ENCODE results near the gene MARS1.

The MARS1 gene

DNA sequence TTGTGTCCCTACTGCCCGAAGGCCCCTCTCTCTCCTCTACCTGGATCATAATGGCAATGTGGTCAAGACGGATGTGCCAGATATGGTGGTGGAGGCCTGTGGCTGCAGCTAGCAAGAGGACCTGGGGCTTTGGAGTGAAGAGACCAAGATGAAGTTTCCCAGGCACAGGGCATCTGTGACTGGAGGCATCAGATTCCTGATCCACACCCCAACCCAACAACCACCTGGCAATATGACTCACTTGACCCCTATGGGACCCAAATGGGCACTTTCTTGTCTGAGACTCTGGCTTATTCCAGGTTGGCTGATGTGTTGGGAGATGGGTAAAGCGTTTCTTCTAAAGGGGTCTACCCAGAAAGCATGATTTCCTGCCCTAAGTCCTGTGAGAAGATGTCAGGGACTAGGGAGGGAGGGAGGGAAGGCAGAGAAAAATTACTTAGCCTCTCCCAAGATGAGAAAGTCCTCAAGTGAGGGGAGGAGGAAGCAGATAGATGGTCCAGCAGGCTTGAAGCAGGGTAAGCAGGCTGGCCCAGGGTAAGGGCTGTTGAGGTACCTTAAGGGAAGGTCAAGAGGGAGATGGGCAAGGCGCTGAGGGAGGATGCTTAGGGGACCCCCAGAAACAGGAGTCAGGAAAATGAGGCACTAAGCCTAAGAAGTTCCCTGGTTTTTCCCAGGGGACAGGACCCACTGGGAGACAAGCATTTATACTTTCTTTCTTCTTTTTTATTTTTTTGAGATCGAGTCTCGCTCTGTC lies 31.0 kb upstream of the MARS1 start:
- DNase-seq (ENCODE audit: low read depth, low spot score): no peak

DNA sequence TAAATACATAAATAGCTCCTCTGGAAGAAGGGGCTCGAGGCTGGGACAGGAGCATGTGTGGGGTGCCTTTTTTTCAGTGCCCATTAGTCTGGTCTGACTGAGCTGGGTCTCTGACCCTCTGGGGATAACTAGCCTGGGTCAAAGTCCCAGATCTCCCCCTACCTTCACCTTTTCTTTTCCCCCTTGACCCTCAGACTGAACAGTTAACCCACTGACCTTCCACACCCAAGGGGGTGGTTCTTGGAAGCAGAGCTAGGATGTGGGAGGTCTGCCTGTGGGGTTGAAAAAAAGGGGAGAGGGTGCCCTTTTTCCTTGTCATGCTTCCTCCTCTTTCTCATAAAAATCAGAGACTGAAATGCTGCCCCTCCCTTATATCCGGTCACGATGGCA lies 29.2 kb upstream of the MARS1 start:
- DNase-seq (ENCODE audit: low read depth, low spot score): no peak

DNA sequence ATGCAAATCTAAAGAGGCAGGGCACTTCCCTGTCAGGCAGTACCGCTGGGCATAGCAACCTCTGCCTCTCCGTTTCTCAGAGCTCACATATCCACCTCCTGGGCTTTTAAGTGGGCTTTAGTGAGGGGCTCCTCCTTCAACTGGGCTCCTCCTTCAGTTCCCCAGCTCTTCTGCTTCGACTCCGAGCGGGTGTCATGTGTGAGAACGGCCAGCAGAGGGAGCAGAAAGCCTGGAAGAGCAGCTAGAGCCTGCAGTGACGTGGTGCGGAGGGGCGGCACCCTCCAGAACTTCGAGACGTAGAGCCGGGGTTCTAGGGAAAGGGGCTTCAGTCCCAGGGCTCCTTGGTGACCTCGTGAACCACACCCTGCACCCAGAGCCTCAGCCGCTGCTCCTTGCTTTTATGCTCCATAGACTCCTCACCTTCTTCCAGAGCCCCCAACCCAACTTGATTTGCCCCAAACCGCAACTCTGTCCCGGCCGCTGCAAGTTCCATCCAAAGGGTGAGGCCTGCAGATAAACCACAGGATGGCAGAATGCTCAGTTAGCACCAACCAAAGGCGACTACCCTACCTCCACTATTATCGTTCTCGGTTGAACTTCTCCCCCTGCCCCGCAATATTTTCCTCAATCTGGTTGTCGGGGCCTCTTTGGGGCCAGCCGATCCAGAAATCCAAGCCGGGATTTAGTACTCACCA lies 28.7 kb upstream of the MARS1 start:
- DNase-seq (ENCODE audit: low read depth, low spot score): peak; percentile 98

DNA sequence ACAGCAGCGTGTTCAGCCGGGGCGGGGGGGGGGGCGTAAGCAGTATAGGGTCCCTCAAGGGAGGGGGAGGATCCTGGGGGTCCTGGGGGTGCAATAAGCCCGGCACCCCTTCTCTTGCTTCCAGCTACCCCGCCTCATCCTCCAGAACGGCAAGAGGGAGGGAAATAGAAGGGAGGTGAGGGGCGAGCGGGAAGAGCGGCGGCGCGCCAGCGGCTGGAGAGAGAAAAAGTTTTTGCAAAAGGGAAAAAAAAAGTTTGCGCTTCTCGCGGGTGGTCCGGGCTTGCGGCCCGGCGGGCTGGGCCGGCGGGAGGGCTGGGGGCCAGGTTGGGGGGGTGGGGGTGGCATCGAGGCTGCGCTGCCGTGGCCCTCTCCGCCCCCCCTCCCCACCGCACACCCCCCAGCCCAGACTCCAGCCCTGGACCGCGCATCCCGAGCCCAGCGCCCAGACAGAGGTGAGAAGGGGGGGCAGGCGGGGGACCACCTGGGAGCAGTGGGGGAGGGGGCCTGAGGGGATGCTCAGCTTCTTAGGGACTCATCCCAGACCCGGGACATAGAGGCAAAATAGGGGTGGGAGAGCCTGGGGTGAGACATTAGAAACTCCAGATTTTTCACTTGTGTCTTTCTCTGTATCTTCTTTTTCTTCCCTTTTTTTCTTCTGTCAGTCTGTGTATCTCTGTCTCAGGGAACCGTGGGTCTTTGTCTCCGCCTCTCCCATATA lies 28.0 kb upstream of the MARS1 start, which contains the start of gene GLI1:
GLI1 (plus strand) TSS at position 36 of the 718 bp plus-strand sequence. CDS start 3,907 bp downstream, outside the sequence.
- no peak for DNase-seq (ENCODE audit: low read depth, low spot score)

DNA sequence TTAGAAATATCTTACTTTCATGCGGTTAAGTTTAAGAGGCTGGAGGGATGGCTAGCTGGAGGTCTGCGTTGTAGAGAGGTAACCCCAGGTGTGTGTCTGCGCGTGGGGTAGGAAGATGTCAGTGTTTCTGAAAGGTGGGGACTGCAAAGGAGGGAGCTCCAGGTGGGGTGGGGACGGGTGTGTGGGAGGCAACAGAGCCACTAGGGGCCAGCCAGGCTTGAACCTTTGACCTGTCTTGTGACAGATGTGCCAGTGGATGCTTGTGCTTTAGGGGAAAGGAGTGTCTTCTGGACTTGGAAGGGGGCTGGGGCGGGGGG lies 27.4 kb upstream of the MARS1 start:
- DNase-seq (ENCODE audit: low read depth, low spot score): no peak

DNA sequence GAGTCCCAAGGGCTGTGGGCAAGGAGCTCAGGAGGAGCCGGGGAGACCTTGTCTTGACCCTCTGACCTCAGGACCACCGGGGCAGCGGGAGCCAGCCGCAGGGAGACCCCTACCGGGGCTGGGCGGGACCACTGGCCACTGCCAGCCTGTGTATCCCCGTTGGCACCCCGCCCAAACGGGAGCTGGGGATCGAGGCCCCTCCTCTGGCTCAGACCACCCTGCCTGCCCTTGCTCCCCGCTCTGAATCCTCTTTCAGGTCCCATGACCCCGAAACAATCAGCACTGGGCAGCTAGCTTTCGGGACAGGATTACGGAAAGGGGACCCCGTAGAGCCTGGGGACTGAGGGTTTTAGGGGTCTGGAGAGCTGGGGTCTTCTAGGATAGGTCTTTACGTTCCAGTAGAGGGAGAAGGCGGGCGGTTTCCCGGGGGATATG lies 27.0 kb upstream of the MARS1 start:
- peak; percentile 77 for DNase-seq (ENCODE audit: low read depth, low spot score)

DNA sequence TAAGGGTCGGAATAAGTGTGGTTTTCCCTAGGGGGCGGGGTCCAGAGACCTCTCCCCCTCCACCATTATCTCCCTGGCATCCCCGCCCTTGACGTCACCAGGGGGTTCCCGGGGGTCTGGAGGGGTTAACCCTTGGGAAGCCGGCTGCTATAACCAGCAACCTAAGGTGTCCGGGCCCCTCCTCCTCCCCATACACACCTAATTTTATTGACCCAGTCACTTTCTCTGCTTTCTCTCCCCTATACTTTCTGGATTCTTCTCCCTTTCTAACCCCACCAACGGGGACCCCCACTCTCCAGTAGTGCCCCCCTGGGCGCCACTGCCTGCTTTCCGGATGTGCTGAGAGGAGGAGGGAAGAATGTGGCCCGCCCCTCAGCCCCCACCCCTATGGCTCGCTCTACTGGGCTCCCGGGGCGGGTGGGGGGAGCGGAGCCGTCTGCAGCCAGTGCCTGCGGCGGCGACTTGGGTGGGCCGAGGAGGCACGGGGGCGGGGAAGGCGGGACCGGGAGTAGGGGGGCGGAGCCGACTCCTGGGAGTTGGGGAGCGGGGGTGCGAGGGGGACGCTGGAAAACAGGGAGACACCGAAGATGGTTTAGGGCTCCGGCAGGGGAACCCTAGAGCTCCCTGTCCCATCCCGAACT lies 26.5 kb upstream of the MARS1 start:
- peak; percentile 91 for DNase-seq (ENCODE audit: low read depth, low spot score)

DNA sequence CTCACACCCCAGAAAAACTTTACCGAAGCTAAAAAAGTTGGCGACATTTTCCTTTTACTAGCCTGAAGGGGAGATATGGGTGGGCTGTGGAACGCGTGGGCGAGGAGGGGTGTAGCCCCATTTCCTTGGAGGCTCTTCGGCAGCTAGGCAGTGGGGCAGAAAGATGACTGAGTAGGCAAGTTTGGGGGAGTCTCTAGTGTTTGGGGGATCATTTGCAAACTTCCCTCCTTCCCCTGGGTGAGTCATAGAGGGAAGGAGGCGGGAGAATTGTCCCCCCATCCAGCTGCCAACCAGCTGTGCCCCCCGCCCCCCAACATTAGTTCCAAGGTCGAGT lies 26.0 kb upstream of the MARS1 start:
- peak; percentile 63 for DNase-seq (ENCODE audit: low read depth, low spot score)

DNA sequence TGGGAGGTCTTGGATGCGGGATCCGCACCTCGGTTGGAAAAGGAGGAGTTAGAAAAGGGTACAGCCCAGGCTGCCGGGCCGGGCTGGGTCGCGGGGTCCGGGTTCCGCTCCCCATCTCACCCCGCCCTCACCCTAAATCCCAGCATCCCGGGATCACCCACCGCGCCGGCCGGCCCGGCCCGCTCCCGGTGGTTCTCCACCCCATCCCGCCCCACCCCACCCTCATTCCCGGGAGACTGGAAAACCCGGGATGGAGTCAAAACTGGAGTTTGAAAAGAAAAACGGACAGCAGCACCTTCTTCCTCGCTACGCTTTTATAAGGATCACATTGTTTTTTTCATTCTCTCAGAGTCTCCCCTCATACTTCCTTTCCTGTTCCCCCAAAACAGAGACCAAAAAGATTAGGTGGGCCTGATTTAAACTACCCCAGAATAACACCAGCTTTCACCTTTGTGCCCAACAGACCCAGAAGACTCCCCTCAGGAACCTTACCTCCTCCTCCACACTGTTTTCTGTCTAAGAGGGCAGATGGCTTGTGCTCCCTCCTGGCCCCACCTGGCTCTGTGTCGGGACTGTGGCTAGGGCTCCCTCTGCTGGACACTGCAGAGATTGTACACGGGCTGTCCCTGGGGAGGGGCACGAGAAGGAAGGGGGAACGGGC lies 25.5 kb upstream of the MARS1 start:
- DNase-seq (ENCODE audit: low read depth, low spot score): peak; percentile 97

DNA sequence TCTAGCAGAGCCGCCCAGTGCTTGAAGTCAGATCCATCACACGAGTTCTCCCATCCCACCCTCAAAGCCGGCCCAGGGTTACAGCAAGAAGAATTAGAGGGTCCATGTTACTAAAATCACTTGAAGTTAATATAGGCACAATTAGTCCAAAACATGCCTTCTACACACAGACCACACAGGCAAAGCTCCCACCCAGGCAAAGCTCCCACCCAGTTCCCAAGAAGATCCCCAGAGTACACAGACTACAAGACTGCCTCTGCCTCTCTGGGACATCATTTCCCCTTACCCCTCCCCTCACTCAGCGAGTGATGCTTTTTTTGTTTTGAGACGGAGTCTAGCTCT lies 25.0 kb upstream of the MARS1 start:
- no peak for DNase-seq (ENCODE audit: low read depth, low spot score)

DNA sequence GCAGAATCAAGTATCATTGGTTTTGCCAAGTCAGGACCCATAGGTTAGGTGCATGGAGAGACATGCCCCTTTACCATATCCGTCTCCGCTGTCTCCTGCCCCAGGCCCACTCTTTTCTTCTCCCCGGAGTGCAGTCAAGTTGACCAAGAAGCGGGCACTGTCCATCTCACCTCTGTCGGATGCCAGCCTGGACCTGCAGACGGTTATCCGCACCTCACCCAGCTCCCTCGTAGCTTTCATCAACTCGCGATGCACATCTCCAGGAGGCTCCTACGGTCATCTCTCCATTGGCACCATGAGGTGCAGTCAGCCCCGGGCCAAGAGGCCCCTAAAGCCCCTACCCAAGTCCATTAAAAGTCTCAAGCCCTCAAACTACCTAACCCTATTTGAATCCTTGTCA lies 23.3 kb upstream of the MARS1 start:
- DNase-seq (ENCODE audit: low read depth, low spot score): no peak

DNA sequence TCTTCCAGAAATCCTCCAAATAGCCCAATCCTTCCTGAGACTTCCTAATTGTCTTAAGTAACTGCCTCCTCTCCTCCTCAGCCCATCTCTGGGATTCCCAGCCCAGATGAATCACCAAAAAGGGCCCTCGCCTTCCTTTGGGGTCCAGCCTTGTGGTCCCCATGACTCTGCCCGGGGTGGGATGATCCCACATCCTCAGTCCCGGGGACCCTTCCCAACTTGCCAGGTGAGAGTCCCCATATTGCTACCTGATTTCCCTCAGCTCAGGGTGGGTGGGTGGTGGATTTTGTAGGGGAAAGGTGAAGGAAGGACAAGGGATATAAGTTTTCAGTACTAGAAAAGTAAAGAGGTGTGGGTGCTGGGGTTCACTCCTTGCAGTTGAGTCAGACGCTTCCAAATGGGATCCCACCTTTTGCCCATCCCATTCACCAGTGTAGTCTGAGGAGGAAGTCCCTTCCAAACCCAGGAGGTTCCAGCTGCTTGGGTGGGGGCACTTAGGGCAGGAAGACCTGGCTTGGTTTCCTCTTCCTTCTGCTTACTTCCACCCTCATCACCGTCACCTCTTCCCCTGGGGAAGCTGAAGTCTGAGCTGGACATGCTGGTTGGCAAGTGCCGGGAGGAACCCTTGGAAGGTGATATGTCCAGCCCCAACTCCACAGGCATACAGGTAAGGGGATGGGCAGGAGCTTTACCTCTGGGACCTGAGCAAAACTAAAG lies 22.7 kb upstream of the MARS1 start:
- no peak for DNase-seq (ENCODE audit: low read depth, low spot score)

DNA sequence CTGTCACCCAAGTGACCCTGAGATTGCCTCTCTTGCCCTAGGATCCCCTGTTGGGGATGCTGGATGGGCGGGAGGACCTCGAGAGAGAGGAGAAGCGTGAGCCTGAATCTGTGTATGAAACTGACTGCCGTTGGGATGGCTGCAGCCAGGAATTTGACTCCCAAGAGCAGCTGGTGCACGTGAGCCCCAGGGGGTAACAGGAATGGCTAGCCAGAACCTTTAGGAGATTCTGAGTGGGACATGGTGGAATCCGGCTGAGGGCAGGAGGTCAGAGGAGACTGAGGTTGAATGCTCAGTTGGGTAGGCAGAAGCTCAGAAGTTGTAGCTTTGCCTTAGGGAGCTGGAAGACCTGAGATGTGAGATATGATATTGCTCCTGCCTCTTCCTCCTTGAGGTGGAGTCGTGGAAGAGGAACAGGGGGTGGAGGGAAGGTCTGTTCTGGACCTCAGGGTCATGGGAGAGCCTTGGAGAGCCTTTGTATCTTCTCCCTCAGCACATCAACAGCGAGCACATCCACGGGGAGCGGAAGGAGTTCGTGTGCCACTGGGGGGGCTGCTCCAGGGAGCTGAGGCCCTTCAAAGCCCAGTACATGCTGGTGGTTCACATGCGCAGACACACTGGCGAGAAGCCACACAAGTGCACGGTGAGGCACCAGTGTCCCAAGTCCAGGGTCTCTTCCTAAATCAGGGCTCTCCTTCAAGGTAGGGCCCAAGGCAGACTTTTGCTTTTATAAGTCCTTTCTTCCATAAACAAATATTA lies 21.9 kb upstream of the MARS1 start:
- no peak for DNase-seq (ENCODE audit: low read depth, low spot score)

DNA sequence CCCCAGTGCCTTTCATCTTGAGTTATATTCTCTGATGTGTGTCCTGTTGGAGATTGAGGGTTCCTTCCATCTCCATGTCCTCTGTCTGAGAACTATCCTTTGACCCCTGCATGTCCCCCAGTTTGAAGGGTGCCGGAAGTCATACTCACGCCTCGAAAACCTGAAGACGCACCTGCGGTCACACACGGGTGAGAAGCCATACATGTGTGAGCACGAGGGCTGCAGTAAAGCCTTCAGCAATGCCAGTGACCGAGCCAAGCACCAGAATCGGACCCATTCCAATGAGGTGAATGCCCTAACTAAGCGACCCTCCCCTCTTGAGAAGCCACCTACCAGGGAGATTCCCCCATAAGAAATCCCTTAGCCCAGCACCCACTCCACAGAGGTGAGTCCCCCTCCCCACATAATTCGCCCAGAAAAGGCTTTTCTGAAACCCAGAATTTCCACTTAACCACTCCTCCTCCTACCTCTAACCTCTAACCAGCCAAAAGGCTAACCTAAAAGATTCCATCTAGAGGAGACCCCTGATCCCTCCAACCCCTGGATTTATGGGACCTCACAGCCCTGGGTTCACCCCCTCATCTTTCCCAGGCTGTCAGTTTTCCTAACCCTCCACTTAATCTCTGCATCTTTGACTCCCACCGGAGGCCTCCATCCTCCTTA lies 20.5 kb upstream of the MARS1 start:
- DNase-seq (ENCODE audit: low read depth, low spot score): no peak

DNA sequence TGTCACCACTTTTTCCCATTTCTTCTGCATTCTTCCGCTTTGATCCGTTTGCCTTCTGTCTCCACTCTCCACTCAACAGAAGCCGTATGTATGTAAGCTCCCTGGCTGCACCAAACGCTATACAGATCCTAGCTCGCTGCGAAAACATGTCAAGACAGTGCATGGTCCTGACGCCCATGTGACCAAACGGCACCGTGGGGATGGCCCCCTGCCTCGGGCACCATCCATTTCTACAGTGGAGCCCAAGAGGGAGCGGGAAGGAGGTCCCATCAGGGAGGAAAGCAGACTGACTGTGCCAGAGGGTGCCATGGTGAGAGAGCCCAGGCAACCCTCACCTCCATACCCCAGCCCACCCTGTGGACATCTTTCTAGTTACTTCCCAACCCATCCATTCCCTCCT lies 20.0 kb upstream of the MARS1 start:
- DNase-seq (ENCODE audit: low read depth, low spot score): no peak

DNA sequence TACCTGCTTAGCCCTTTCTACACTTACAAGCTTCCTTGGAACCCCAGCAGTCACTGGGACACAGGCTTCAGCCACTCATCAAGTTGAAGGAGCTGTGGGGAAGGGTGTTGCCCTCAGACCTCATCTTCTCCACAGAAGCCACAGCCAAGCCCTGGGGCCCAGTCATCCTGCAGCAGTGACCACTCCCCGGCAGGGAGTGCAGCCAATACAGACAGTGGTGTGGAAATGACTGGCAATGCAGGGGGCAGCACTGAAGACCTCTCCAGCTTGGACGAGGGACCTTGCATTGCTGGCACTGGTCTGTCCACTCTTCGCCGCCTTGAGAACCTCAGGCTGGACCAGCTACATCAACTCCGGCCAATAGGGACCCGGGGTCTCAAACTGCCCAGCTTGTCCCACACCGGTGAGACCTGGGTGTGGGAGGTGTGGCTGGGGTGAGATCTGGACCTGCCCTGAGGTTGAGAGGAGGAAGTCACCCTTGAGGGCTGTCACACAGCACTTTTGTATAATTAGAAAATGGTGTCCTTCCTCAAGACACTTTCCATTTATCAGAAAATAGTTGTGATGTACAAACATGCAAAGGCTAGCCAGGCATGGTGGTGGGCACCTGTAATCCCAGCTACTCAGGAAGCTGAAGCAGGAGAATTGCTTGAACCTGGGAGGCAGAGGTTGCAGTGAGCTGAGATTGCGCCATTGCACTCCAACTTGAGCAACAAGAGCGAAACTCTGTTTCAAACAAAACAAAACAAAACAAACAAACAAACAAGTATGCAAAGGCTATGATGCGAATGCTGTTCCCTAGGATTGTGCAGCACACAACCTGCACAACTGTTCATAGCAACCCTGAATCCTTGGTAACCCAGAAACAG lies 18.3 kb upstream of the MARS1 start:
- no peak for DNase-seq (ENCODE audit: low read depth, low spot score)

DNA sequence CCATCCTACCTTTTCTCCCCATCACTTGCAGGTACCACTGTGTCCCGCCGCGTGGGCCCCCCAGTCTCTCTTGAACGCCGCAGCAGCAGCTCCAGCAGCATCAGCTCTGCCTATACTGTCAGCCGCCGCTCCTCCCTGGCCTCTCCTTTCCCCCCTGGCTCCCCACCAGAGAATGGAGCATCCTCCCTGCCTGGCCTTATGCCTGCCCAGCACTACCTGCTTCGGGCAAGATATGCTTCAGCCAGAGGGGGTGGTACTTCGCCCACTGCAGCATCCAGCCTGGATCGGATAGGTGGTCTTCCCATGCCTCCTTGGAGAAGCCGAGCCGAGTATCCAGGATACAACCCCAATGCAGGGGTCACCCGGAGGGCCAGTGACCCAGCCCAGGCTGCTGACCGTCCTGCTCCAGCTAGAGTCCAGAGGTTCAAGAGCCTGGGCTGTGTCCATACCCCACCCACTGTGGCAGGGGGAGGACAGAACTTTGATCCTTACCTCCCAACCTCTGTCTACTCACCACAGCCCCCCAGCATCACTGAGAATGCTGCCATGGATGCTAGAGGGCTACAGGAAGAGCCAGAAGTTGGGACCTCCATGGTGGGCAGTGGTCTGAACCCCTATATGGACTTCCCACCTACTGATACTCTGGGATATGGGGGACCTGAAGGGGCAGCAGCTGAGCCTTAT lies 17.4 kb upstream of the MARS1 start:
- no peak for DNase-seq (ENCODE audit: low read depth, low spot score)

DNA sequence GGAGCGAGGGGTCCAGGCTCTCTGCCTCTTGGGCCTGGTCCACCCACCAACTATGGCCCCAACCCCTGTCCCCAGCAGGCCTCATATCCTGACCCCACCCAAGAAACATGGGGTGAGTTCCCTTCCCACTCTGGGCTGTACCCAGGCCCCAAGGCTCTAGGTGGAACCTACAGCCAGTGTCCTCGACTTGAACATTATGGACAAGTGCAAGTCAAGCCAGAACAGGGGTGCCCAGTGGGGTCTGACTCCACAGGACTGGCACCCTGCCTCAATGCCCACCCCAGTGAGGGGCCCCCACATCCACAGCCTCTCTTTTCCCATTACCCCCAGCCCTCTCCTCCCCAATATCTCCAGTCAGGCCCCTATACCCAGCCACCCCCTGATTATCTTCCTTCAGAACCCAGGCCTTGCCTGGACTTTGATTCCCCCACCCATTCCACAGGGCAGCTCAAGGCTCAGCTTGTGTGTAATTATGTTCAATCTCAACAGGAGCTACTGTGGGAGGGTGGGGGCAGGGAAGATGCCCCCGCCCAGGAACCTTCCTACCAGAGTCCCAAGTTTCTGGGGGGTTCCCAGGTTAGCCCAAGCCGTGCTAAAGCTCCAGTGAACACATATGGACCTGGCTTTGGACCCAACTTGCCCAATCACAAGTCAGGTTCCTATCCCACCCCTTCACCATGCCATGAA lies 16.8 kb upstream of the MARS1 start:
- DNase-seq (ENCODE audit: low read depth, low spot score): no peak
